ENCODE measurements around the gene ZSWIM3. TPM values are rescaled to one million over a fixed set of nuclear protein-coding genes. Genes with fewer than 3 reads are reported as not detected.

The ZSWIM3 gene
- total RNA-seq, 1 experiment from 2014 or later: 1.4 TPM

DNA sequence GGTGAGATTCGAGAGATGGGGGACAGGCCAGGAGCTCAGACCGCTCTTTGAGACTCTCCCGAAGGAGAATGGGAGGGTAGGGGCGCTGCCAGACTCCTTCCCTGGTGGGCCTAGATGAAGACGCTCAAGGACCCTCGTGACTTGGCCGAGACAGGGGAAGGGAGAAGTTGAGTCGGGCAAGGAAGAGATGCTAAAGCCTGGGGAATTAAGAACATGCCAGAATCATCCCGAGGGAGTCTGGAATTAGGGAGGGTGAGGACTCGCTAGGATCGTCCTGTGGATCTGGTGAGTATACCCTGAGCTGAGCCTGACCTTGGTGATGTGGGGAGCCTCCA is 44.4 kb upstream of the ZSWIM3 start:
- Mint-ChIP-seq H3K36me3 (ENCODE audit: insufficient read depth, unreplicated experiment) (peaks cover 39% of the 10 kb centered on the region), H3K27me3 (ENCODE audit: insufficient read depth, unreplicated experiment) (no peaks in the 10 kb centered on the region), H3K9me3 (ENCODE audit: unreplicated experiment) (no peaks in the 10 kb centered on the region), H3K4me3 (ENCODE audit: unreplicated experiment) (peak overlapping the region; percentile 85), H3K27ac (ENCODE audit: low read depth, unreplicated experiment) (peak overlapping the region; percentile 78), H3K4me1 (ENCODE audit: insufficient read depth, unreplicated experiment) (peaks cover 30% of the 10 kb centered on the region)
- ChIA-PET POLR2A (interaction anchor here (0.9 to 2.8 kb wide), 7 partner anchors 12 to 567 kb away, joined by 3 to 17 read pairs (median 5); partner anchors contain the start of genes DNTTIP1, SNX21 and WFDC3), CTCF (interaction anchor here (0.6 to 2.6 kb wide), 9 partner anchors 9 to 534 kb away, joined by 3 to 14 read pairs (median 3); no protein-coding TSS in a partner anchor)
- no peak for DNase-seq (ENCODE audit: unreplicated experiment)
- BruUV-seq (replicated peaks): TSS peak; percentile 72
- TF ChIP-seq CTCF (IDR thresholded peaks at IDR 0.05; ENCODE audit: unreplicated experiment): no peak
- intact Hi-C loops (cut with micrococcal nuclease): no loop called here

DNA sequence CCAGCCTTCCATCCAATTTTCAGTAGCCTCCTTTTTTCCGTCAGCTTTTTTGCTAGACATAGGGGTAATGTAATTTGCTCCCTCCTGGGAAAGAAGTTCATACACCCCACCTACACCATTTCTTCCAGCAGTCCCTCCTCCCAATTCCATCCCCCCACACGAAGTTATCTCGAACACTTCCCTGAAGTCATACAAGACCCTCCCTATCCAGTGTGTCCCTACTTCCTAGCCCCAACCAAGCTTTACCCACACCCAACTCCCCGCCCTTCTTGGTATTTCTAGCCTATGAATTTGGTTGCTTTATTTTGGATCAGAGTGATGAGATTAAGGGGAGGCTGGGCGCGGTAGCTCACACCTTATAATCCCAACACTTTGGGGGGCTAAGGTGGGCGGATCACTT is 43.9 kb upstream of the ZSWIM3 start:
- Mint-ChIP-seq H3K4me3 (ENCODE audit: unreplicated experiment) (peak overlapping the region; percentile 85), H3K36me3 (ENCODE audit: insufficient read depth, unreplicated experiment) (peaks cover 34% of the 10 kb centered on the region), H3K27ac (ENCODE audit: low read depth, unreplicated experiment) (peak overlapping the region; percentile 78), H3K27me3 (ENCODE audit: insufficient read depth, unreplicated experiment) (no peaks in the 10 kb centered on the region), H3K4me1 (ENCODE audit: insufficient read depth, unreplicated experiment) (peaks cover 31% of the 10 kb centered on the region), H3K9me3 (ENCODE audit: unreplicated experiment) (no peaks in the 10 kb centered on the region)
- POLR2A ChIA-PET: interaction anchor here (0.9 to 2.8 kb wide), 7 partner anchors 11 to 567 kb away, joined by 3 to 17 read pairs (median 6); partner anchors contain the start of genes DNTTIP1, PCIF1, SNX21 and WFDC3
- CTCF ChIA-PET: interaction anchor here (0.6 to 2.6 kb wide), 7 partner anchors 9 to 43 kb away, joined by 3 to 14 read pairs (median 3); no protein-coding TSS in a partner anchor
- no TSS peak for BruUV-seq (replicated peaks)
- no peak for TF ChIP-seq CTCF (IDR thresholded peaks at IDR 0.05; ENCODE audit: unreplicated experiment)
- intact Hi-C loops (cut with micrococcal nuclease): no loop called here
- DNase-seq (ENCODE audit: unreplicated experiment): no peak

DNA sequence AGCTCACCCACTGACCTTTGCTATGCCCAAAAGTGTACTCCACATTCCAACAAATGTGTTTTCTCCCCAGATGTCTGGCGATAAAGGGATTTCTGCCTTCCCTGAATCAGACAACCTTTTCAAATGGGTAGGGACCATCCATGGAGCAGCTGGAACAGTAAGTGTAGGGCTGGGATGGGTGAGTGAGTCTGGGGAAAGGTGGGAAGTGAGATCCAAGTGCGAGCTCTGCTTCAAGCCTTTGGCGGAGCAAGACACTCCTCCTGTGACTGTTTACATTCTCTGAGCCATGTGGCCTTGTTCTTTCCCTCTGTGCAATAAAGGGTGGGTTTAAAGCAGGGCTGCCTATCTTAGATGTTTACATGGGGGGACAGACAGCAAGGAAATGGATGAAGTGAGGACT is 43.1 kb upstream of the ZSWIM3 start:
- no peaks in the 10 kb centered on the region for H3K9me3 Mint-ChIP-seq (ENCODE audit: unreplicated experiment)
- peaks cover 31% of the 10 kb centered on the region for H3K4me1 Mint-ChIP-seq (ENCODE audit: insufficient read depth, unreplicated experiment)
- no peaks in the 10 kb centered on the region for H3K27me3 Mint-ChIP-seq (ENCODE audit: insufficient read depth, unreplicated experiment)
- H3K27ac Mint-ChIP-seq (ENCODE audit: low read depth, unreplicated experiment): no peak overlapping the region
- DNase-seq (ENCODE audit: unreplicated experiment): no peak
- intact Hi-C loops (cut with micrococcal nuclease): no loop called here
- H3K4me3 Mint-ChIP-seq (ENCODE audit: unreplicated experiment): no peak overlapping the region
- TF ChIP-seq CTCF (IDR thresholded peaks at IDR 0.05; ENCODE audit: unreplicated experiment): no peak
- peaks cover 26% of the 10 kb centered on the region for H3K36me3 Mint-ChIP-seq (ENCODE audit: insufficient read depth, unreplicated experiment)
- no TSS peak for BruUV-seq (replicated peaks)
- ChIA-PET CTCF (interaction anchor here (0.6 to 2.6 kb wide), 3 partner anchors 8 to 15 kb away, joined by 3 to 14 read pairs (median 3); no protein-coding TSS in a partner anchor), POLR2A (interaction anchor here (0.6 to 2.8 kb wide), 5 partner anchors 10 to 120 kb away, joined by 3 to 17 read pairs (median 6); partner anchors contain the start of genes DNTTIP1, PCIF1, SNX21 and WFDC3)

DNA sequence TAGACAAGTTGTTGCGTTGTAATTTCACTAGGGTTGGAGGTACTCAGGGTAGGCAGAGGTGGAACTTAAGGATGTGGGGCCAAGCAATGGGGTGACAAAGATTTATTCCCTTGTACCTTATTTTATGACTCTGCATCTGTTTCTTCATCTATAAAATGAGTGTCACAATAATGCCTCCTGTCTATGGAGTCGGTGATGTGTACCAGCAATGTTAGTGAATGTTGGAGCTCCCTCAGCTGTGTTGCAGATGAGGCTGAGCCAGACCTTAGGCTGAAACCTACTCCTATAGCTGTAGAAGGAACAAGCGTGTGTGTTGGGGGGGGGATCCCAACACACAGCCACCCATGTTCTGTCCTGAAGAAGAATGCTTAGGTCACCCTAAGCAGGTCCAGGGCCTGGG is 40.5 kb upstream of the ZSWIM3 start:
- BruUV-seq (replicated peaks): no TSS peak
- ChIA-PET CTCF (interaction anchor here (0.7 to 2.1 kb wide), 3 partner anchors 18 to 153 kb away, joined by 3 to 7 read pairs (median 4); no protein-coding TSS in a partner anchor), POLR2A (interaction anchor here (0.9 to 3.6 kb wide), 6 partner anchors 10 to 454 kb away, joined by 3 to 21 read pairs (median 4); partner anchors contain the start of genes SNX21, SYS1 and ZSWIM1)
- Mint-ChIP-seq H3K27me3 (ENCODE audit: insufficient read depth, unreplicated experiment) (peaks cover 10% of the 10 kb centered on the region), H3K27ac (ENCODE audit: low read depth, unreplicated experiment) (peak overlapping the region; percentile 81), H3K36me3 (ENCODE audit: insufficient read depth, unreplicated experiment) (peaks cover 3% of the 10 kb centered on the region), H3K4me1 (ENCODE audit: insufficient read depth, unreplicated experiment) (peaks cover 31% of the 10 kb centered on the region), H3K9me3 (ENCODE audit: unreplicated experiment) (no peaks in the 10 kb centered on the region), H3K4me3 (ENCODE audit: unreplicated experiment) (no peak overlapping the region)
- intact Hi-C loops (cut with micrococcal nuclease): no loop called here
- no peak for TF ChIP-seq CTCF (IDR thresholded peaks at IDR 0.05; ENCODE audit: unreplicated experiment)
- DNase-seq (ENCODE audit: unreplicated experiment): no peak
